GM18909 (cell line): ENCODE data around the gene GLIS1.

ENCODE experiments used
- ATAC-seq: cut with Tn5 transposase; IDR thresholded peaks from one replicate; pipeline ENCODE4 v1.9.1; 2021; ENCODE audit warnings: mild to moderate bottlenecking; ENCODE audit not compliant: unreplicated experiment, poor library complexity

The GLIS1 gene

DNA sequence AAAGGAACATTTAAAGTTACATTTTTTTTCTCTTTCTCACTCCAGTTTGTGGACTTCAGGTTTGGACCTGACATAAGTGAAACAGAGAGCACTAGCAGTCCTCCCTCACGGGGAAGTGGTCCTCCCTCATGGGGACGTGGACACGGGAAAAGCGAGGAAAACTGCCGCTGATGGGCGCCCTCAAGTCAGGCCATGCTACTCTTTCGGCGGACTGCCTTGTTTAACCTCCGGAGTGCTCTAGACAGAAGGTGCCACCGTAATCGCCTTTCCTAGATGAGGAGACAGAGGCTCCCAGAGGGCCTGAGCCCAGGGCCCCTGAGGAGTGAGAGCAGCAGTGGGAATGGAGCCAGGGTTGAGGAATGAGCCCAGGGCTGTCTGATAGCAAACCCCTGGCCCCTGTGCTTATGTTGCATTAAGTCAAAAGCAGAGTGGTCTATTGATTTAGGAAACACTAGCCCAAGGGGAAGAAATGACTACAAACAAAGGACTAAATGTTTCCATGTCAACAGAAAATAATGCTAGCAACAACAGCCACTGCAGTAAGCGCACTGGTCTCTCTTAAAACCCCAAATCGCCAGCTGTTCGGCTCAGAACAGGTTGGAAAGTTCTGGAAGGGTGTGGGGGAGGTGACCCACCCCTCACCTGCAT is 195.7 kb downstream of the GLIS1 start:
- ATAC-seq = no peak

DNA sequence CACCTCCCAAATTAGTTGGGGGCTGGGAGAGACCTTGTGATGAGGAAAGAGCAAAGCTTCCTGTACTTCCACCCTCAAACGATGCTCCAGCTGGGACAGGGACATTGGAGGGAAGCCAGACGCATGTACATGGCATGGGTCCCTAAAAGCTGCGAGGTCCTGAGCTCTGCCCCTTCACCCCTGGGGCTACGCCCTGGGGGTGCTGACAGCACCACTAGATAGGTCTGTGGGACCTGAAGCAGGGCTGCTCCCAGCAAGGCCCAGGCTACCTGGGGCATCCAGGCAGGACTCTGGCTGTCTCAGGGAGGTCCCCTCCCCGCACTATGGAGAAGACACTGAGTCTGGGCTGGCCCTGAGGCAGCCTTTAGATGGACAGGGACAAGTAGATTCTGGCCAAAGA is 196.4 kb downstream of the GLIS1 start:
- no peak for ATAC-seq

DNA sequence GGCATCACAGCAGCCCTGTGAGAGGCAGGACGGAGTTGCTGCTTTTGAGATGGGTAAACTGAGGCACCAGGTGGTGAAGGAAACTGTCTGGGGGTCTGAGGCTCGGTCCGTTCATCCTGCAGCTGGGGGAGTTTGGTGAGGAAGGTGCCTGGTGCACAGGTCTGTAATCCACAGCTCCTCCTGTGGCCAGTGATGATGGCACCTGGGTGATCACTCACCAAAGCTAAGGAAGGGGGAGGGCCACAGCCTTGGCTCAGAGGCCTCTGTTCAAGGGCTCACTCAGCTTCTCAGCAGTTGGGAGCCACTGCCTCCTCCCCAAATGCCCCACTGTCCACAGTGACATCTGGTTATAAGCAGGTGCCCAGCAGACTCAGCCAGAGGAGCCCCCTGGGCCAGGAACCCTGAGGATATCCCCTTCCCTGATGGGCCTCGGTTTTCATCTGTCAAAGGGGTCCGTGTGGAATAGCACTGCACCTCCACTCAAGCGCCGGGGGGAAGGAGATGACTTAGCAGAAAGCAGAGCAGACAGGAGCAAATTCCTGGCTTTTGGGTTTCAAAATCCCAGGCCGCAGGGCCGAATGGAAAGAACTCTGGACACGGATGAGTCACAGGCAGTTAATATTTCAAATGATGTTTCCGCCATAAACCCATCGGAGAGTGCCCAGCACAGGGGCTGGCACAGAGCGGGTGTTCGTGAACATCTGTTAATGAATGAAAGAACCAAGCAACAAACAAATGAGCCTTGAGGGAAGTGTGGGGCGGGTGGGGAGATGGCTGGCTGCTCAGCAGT is 197.0 kb downstream of the GLIS1 start:
- ATAC-seq = no peak

DNA sequence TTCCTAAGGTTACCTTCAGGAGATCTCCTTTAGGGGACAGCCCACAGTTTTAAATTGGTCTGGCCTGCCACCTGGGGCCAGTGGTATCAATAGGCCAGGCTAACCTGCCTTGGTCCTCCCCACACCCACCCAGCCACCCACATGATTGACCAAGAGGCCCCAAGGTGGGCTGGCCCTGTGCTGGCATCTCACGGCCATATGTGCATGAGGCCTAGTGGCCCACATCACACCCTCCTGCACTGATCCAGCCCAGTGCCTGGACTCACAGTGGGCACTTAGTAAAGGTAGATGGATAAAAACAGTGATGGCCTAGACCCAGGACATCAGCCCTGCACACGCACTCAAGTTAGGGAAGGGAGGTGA is 197.7 kb downstream of the GLIS1 start:
- ATAC-seq = no peak

DNA sequence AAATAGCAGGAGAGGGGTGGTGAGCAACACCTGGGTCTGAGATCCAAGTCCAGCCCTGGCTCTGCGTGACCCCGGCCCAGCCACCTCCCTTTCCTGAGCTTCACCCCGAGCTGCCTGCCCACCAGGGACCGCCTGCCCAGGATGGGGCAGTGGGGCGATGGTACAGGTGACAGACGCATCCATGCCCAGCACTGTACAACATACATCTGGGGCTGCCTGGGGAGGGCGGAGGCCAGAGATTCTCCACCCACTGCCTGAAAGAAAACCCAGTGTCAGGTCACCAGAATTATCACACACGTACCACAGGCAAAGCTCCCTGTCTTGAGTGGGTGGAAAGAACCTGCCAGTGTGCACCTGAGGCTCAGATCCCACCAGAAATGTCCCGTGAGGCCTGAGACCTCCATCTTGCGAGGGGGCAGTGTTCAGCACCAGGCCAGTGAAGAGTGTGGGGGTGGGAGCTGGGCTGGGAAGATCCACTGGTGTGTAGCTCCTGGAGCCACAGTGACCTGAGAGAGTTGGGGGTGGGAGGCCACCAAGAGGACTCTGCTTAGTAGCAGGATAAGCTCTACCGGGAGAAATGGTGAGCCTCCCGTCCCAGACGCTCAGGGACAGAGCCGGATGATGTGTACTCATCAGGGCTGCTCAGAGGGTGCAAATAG is 198.2 kb downstream of the GLIS1 start:
- ATAC-seq = no peak

DNA sequence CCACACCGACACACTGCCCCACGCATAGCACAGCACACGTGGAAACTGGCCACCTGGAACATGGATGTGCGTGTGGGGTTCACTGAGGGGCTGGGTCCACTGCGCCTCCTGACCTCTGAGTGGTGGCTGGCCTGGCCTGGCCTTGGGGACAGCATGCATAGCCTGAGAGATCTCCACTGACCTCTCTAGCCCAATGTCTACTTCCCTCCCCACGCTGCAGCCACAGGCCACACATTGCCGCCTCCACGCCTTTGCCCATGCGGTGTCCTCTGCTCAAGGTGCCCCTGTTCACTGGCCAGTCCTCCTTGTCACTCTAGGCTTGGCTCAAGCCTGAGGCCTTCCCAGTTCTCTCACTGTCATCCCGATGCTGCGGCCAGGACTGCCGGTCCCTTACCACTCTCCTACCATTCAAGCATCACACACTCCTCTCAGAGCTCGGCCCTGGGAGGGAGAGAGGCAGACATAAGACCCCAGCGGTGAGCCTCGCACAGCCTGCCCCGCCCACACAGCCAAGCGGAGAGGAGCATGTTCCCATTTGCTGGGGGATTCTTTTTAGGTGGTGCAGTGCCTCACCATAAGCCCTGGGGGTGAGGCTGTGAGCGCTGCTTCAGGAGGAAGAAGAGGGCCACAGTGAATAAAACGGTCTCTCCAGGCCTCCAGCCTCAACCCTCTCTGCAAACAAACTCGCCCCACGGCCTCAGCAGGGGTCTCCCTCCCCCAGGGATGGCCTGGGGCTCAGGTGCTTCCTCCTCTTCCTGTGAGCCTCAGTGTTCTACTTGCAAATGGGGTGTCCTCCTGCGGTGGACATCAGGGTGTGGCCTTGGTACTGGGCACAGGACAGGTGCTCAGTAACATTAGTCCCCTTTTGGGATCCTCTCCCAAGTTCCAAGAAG is 199.0 kb downstream of the GLIS1 start:
- ATAC-seq = no peak

DNA sequence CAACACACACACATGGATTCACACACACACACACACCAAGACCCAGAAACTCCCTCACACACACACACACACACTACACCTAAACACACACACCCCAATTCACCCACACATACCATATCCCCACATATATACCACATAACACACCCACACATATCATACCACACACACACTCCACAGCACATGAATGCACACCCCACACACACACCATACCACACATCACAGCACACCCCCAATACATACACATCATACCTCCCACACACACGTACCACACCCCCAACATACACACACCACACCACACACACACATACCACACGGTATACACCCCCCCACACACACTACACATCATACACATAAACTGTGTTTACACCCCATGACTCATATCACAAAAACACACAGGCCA is 199.7 kb downstream of the GLIS1 start:
- ATAC-seq = no peak

DNA sequence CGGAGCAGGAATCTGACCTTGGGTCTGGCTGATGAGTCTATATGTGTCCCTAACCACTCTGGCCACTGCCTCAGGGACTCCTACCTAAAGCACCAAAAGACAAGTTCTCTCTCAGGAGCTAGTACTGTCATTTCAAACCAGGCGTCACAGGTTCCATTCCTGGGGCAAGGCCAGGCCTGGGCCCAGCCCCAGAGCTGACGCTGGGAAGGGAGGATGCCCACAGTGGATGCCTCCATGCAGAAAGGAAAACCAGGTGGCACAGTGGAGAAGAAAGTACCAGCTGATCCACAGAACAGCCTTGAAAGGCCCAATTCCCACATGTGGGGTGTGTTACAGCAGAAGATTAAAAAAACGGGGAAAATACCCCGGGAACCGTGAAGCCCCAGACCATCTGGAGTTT is 202.4 kb downstream of the GLIS1 start:
- ATAC-seq = no peak

DNA sequence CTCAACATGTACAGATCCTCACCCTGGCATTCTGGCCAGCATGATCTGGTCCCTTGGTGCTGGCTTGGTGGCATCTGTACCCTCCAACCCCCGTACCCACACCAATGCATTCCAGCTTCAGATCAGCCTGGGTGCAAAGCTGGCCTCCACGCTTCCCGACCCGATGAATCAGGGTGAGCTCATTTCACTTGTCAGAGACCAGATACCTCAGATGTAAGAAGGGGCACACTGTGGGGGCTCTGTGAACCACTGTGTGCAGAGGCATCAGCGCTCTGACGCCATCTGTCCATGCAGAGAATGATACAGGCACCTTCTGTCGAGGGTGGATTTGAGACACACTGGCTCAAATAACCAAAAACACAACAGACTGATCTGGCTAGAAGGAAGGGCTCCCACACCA is 203.1 kb downstream of the GLIS1 start:
- no peak for ATAC-seq

DNA sequence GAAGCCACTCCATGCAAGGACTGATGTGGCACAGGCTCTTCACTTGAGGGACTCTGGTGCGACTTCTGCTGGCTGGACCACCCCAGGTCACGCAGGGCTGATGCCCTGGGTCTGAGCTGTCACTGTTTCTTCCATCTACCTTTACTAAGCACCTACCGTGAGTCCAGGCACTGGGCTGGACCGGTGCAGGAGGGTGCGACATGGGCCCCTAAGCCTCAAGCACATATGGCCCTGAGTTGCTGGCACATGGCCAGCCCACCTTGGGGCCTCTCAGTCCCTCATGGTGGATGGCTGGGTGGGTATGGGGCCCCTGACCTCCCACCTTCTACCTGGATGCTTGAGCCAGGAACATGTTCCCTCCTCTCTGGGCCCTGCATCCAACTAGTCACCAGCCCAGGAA is 203.7 kb downstream of the GLIS1 start:
- no peak for ATAC-seq

DNA sequence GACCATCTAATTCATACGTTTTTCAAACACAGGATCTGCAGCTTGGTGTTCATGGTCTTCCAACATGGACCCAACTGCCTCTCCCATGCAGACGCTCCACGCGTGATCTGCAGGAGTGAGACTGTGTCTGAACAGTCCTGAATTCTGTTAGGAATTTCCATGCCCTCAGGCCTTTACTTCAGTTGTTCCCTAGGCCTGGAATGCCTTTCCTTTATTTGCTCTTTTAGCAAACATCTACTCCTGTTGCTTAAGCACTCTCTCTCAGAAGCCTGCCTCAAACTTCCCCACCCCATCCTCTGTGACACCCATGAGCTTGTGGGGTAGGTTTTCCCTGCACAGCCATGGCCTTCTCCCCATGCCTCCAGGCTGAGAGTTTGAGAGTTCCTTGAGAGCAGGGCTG is 206.1 kb downstream of the GLIS1 start:
- ATAC-seq = no peak

DNA sequence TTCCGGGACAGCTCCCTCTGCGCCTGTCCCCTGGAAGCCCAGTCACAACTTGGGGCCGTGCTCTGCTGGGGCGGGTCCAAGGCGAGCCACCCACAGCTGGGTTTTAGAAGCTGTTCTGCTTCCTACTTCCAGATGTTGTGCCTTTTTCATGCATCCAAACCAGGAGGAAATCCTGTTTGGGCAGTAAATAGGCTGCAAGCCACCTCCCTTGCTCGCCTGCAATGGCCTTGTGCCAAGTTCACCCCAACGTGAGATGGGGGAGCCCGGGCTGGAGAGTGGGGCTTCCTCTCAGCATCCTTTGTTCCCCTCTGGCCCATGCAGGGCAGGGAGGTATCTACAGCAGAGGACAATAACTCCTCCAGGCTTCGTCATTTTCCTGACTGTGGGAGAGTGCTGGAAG is 206.6 kb downstream of the GLIS1 start:
- no peak for ATAC-seq

DNA sequence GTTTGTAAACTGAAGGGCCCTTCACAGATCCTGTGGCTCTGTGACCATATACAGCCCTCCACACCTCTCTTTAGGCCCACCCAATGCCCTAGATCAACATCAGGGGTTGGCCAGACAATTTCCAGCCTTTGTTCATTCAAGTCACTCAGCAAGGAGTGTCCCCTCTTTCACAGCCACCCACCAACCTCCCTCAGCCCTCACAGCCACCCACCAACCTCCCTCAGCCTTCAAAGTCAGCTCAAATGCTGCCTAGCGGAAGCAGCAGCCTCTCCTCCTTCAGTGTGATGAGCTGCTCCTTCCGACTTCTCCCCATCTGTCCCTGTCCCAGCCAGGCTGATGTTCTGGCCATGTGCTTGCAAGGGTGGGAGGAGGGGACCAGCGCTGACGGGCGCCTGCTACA is 208.4 kb downstream of the GLIS1 start:
- no peak for ATAC-seq

DNA sequence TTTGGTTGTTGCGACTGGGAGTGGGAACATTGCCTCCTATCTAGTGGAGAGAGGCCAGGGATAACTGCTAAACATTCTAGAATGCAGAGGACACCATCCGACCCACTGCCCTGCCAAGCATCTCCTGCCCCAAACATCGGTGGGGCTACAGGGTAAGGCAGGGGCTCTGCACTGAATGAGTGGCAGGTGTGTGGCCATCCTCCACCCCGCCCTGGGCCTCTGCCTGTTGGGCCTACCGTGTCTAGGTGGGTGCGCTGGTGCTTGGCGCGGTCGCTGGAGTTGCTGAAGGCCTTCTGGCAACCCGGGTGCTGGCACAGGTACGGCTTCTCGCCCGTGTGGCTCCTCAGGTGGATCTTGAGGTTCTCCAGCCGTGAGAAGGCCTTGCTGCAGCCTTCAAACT is 209.4 kb downstream of the GLIS1 start:
- ATAC-seq = no peak

DNA sequence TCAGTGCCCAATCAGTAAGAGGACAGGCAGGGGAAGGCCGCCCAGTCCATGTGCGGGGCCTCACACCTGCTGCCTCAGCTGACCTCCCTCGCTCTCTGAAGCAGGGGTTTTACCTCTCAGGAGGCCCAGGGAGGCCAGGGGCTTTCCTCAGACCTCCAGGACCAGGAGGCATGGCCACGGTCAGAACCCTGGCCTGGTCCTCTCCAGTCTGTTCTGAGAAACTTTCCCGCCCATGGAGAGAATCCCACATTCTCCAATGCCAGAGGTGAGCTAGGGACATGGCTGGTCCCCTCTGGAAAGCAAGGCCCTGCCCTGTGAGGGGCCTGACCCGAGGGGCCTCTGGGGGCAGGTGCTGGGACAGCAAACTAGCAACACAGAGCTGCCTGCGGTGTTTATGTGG is 211.6 kb downstream of the GLIS1 start:
- no peak for ATAC-seq

DNA sequence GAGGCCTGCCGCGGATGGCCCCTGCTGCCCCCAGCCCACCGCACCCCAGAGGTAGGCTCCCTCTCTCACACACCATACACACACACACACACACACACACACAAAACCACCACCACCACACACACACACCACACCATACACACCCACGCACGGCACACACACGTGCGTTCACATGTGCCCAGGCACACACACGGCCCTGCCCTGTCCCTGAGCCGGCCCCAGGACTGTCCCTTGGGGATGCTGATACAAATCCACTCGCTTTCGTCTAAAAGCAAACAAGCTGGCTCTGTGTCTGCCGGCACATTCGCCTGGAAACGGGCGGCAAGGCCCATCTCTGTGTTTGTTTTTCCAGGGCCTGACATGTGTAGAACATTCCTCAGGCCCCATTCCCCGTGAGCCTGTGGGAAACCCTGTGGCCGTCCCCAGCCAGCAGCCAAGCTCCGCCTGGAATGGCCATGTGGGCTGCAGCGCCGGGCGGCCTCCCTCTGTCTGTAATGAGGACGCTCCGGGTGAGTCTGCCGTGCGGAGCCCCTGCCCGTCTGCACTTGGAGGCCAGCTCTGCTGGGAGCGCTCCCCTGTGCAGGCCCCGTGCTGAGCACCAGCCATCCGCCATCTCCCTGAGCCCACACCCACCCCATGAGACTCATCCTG is 212.4 kb downstream of the GLIS1 start:
- no peak for ATAC-seq

DNA sequence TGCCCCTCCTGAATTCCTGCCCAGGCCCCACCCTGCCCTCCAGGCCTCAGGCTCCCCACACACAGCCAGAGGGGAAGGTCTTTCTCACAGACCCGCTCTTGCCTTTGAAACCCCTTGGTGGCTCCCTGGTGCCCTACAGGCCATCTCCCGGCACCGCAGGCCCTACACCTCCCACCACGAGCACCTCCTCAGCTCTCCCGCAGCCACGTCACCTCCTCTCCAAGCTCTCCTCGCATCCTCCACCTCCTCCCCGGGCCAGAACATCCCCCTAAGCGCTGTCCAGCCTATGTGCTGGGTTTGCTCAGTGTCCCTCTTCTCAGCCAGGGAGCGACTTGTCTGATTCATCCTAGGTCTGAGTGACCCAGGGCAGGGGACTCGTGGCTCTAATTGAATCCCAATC is 213.4 kb downstream of the GLIS1 start:
- no peak for ATAC-seq

DNA sequence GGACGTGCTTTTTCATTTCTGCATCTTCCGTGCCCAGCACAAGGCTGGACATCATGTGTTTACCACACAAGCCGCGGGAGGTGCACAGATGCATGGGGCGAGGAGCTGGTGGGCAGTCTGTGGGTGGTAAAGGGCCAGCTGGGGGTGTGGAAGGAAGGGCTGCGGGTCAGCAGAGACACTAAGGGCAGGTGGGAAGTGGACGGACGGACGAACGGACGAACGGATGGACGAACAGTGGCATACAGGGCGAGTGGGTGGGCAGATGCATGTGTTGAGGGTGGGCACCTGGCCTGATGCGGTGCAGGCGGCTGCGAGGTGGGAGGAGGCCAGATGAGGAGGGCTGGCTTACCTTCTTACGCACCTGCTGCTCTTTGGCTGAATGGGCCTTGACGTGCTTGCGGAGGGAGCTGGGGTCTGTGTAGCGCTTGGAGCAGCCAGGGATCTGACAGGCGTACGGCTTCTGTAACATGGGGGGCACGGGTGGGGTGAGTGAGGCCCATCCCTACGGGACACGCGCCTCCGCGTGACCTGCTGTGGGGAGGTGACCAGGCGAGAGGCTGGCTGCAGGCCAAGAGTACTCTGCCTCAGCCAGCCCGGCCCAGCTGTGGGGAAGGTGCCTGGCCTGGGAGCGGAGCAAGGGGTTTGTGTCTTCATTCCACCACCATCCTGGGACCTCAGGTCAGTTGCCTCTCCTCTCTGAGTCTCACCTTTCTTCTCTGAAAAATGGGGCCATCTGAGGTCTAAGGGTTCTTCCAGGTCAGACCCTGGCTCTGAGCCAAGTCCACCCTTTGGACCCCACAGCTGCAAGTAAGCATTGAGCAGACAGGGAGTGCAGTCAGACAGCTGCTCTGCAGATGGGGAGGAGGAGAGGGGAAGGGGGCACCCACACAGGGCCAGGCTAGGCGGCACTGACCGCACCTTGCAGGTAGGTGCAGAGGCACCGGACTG is 214.3 kb downstream of the GLIS1 start:
- ATAC-seq = no peak

DNA sequence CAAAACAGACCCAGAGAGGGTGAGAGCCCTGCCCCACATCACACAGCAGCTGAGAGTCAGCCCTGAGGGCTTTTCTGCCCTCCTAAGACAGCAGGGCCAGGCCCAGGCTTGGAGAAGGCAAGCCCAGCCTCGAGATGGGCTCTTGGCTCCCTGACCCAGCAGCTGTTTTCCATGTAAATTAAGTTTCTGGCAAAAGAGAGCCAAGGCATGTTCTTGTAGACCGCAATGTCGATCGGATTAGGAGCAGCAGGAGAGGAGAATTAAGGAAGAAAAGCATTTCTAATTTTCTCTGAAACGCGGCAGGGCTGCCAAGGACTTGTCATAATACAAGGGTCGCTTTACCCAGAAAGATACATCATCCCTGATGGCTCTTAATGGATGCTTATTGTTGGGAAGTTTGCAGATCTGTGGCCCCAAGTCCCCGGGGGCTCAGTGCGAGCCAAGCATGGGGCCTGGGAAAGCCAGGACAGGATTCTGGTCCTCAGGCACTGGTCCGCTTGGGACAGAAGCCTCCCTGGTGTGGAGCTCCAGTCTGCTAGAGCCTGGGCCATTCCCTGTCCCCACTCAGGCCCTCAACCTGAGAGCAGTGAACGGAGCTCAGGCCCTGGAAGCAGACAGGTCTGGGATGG is 216.9 kb downstream of the GLIS1 start:
- ATAC-seq = no peak
